HG03342 (cell line): ENCODE measurements around the gene MALSU1.
"Not testable (repeated sequence)": the region's sequence is repeated elsewhere in the genome, so short reads cannot be mapped to it uniquely, and the experiment has no call there.

Experiments used
- ATAC-seq: cut with Tn5 transposase; IDR thresholded peaks from one replicate; pipeline ENCODE4 v1.9.1; 2021; ENCODE audit warnings: mild to moderate bottlenecking, moderate library complexity; ENCODE audit not compliant: unreplicated experiment

Gene MALSU1

DNA sequence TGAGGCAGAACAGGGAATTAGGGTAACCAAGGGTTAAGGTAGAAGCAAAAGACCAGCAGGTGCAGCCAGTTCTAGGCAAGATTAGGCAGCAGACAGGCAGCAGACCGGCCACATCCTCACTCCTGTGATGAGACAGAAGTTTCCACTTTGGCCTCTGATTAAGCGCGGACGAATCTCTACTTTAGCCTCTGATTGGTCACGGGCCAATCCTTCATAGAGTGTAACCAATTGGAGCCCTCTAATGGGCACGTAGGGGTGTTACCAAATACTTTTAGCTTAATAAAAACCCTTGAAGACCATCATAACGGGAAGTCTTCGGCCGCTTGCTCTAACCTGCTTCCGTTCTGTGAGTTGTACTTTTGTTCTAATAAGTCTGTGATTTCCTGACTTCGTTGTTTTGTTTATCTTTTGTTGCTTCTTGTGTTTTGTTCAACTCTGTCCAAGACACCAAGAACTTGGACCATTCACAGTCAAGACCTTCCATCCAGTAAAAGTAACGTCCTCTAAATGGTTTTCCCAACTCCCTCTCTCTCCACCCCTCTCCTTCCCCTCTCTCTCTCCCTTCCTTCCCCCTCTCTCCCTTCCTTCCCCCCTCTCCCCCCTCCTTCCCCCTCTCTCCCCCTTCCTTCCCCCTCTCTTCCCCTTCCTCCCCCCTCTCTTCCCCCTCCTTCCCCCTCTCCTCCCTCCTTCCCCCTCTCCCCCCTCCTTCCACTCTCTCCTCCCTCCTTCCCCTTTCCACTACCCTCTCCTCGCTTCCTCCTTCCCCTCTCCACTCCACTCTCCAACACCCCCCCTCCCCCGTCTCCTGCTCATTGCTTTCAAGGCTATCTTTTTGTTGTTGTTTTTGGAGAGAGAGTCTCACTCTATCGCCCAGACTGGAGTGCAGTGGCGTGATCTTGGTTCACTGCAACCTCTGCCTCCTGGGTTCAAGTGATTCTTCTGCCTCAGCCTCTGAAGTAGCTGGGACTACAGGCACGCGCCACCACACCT, 13.2 kb upstream of the MALSU1 start:
- no peak for ATAC-seq

DNA sequence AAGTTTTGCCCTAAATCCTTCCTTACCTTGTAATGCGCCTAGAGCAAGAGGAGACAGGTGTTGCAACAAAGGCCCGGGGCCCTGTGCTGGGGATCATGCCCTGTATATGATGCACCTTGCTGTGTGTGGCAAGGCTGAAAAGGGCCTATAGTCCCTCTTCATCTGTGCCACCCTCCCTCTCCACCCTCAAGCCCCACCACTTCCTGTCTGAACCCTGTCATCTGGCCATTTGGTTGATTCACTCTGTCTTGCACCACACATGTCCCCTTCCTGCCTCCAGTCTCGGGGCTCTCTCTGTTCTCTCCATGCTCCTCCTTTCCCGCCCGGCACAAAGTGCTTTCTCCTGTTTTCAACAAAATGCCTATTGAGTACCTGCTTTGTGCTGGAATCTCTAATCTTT, 11.5 kb upstream of the MALSU1 start:
- ATAC-seq = no peak

DNA sequence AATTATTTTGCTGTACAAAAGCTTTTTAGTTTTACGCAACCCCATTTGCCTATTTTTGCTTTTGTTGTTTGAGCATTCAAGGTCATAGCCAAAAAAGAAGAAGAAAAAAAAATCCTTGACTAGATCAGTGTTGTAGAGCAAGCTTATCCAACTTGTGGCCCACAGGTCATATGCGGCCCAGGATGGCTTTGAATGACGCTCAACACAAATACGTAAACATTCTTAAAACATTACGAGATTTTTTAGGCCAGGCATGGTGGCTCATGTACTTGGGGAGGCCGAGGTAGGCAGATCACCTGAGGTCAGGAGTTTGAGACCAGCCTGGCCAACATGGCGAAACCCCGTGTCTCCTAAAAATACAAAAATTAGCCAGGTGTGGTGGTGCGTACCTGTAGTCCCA, 8.1 kb upstream of the MALSU1 start:
- no peak for ATAC-seq

DNA sequence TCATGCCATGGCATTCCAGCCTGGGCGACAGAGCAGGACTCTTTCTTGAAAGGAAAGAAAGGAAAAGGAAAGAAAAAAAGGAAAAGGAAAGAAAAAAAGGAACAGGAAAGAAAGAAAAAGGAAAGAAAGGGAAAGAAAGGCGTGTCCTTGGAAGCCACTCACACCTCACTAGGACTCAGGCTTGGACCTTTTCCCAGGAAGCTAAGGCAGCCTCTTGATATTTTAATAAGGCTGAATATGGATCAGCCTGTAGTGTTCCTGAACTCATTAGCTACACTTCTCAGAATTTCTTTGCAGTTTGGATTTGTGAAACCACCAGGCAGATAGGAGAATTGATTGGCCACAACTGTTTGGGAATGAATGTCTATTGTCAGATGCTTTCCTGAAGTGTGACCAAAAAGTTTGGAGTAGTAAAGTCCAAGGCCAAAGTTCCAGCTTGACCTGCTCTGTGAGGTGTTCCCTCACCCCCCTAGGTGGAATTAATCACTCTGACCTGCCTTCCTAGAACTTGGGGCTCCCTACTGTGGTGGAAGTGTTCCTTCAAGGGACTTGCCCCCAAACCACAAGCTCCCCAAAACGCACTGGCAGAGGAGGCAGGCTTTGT, 7.1 kb upstream of the MALSU1 start:
- no peak for ATAC-seq

DNA sequence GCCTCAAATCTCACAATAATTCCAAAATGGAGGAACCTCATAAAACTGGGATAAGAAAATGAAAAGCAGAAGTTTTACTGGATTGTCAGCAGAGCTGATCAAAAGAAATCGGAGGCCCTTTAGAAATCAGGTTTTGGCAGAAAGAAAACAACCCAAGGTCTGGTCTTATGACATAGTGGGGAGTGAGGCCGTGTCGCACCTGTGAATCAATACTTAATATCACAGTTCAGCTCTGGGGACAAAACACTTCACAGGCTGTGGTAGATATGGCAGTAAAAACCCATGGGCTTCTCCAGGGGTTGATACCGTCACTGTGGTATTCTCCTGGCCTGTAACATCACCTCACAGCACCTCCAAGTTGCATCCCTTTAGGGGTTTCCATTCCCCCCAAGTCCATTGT, 6.5 kb upstream of the MALSU1 start:
- no peak for ATAC-seq

DNA sequence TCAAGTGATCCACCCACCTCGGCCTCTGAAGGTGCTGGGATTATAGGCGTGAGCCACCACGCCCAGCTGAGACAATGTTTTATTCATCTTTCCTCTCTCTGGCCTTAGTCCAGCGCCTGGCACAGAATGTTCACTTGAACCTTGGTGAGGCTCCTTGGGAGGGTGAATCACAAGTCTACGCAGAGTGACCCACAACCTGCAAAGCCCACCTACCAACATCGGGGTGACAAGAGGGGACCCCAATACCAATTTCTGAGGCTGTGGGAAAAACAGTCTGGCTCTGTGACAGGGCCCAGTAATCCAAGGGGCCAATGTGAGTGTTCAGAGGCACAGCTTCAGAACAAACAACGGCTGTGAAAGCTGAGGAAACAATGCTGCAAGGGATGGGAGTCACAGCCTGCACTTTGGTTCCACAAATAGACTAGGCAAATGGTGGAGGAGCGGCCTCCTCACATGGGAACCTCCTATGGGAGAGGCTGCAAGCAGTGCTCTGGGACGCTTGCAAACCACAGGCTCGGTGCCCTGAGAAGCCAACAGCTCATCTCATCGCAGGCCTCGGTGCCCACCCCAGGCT, 5.6 kb upstream of the MALSU1 start:
- no peak for ATAC-seq

DNA sequence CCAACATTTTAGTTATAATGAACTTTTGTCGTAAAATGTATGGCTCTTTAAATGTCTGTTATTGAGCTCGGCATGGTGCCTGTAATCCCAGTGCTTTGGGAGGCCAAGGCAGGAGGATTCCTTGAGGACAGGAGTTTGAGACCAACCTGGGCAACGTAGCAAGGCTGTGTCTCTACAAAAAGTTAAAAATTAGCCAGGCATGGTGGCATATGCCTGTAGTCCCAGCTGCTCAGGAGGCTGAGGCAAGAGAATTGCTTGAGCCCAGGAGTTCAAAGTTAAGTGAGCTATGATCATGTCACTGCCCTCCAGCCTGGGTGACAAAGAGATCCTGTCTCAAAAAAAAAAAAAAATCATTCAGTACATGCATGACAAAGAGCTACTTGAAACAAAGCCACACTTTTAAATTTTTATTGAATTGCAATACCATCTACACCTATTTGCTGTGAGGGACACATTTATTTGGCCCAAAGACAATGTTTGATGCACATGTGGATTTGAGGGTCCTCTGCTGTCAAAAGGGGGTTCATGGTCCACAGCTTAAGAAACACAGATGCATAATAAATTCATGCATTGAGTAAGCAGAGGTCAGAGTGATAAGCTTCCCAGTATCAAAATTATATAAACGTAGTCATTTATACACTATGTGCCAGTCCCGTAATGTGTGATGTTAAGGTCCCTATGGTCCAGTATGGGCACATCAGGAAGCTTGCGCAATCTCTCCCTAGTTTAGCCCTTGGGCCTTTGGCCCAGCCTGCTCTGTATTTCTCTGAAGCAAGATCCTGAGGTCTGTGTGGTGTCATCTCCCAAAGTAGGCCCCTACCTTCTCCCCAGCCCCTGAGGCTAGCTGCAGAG, 4.4 kb upstream of the MALSU1 start:
- no peak for ATAC-seq

DNA sequence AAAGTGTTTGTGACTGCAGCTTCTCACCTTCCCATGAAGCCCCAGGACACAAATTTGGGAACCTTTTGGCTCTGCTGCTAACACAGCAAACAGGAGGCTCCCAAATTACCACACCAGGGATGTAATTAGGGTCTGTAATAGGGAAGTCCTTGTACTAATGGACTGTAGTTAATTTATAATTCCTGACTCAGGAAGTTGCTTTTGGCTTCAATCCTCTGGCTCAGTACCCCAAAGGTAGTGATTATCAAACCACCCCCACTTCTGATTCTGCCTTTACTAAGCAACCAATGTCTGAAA, 3.8 kb upstream of the MALSU1 start:
- ATAC-seq = no peak

DNA sequence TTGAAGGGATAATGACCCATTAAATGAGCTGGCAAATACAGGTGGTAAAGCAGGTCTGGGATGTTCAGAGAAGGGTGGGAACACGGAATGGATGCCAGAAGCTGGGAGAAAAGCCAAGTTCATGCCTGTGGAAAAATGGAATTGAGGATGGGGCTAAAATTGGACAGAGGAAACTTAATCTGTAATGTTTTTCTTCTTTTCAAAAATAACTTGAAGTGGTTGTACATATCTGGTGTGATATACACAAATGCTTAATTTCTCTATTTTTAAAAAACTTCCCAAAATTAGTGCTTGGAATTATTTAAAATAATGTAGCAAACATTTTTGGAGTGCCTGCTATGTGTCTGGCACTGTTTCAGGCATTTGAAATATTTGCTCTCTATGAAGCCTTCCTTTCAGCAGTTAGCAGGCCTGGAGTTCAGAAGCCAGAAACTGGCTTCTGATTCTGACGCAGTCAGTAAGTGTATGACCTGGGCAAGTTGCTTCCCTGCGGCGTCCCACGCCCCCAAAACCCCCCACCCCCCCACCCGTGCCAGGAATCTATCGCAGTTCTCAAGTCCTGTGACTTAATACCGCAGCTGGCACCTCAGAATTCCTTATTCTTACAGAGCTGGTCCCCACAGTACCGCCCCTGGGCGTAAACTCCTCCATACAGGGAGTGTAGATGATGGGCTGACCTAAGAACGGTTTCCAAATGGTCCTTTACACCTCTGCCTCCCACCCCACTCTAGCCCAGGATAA, 828 bp upstream of the MALSU1 start:
- peak; percentile 5 for ATAC-seq

DNA sequence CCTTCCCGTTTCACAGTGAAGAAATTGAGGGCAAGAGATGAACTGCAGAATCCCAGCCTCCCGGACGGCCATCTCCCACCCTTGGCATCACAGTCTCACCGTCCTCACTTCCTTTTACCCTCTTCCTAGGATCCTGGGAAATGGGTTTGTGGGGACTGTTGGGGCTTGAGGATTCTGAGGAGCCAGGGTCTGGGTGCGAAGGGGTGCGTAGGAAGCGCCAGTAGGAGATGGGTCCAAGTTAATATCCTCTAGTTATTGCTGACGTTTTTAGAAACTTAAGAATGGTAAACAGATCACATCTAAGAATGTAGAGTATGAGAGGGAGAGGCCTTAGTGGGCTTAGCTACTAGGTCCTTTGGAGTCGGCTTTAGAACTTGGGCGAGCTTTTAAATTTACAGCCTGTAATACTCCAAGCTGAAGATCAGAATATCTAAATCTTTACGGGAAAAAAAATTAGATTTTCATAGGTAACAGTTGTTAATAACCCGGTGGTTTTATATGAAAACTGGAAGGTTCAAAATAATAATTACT, 696 bp downstream of the MALSU1 start:
- ATAC-seq = peak; percentile 1

DNA sequence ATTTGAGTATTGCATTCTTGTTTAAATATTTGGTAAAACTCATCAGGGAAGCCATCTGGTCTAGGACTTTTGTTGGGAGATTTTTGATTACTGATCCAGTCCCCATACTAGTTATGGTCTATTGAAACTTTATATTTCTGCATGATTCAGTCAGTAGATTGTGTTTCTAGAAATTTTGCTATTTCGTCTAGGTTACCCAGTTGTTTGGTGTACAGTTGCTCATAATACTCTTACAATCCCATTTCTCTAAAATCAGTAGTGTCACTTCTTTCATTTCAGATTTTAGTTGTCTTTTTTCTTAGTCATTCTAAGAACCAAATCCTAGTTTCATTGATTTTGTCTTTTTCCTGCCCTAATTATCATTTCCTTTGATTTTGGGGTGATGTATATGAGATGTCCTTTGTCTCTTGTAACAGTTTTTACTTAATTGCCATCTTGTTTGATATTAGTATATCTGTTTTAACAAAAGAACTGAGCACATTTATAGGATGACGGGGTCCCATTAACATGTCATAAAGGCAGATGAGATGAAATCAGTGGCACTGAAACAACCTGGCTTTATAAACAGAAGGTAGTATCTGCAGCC, 7.9 kb downstream of the MALSU1 start:
- no peak for ATAC-seq

DNA sequence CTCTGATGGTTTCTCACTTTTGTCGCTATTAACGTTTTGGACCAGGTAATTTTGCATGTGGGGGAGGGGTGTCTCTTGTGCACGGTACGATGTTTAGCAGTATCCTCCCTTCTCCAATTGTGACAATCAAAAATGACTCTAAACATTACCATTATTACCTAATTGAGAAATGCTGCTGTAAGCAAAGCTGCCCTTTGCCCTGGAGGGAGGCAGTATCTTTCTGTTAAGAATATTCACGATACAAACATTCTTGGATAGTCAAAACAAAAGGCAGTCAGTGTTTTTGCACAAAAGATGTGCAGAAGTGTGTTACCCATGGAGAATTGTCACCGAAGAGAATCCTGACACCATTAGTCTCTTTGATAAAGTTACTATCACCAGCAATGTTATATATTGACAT, 9.6 kb downstream of the MALSU1 start:
- ATAC-seq = no peak

DNA sequence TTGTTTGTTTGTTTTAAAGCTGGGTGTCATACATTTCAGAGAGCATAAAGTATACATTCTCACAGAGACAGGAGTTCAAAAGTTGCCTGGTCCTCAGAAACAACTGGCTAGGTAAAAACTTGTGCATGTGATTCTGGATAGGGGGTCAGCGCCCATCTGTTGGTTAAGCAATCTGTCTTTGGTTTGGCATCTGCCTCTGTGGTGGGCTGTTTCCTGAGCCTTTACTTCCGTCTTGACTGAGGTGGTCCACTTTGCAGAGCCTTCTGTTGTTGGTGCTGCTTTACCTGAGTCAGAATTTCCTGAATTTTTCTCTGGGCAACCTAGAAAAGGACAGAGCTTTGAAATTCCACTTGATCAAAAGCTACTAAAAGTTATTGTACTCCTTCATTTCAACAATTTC, 13.0 kb downstream of the MALSU1 start:
- not testable (repeated sequence) for ATAC-seq

DNA sequence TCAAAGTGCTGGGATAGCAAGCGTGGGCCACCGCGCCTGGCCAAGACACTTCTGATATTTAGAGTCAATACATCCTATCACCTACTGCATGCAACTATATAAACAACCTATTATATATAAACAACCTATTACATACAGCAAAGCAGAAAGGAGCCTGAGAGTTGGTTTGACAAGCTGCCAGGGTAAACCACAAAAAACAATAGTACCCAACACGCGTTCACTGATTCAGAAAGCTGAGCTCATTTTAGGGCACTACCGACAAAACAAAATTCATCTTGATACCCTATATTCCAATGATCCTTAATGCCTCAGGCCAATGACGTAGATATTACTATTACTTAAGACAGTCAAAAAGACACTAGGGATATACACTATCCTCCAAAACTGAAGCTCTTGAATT, 16.2 kb downstream of the MALSU1 start:
- no peak for ATAC-seq

DNA sequence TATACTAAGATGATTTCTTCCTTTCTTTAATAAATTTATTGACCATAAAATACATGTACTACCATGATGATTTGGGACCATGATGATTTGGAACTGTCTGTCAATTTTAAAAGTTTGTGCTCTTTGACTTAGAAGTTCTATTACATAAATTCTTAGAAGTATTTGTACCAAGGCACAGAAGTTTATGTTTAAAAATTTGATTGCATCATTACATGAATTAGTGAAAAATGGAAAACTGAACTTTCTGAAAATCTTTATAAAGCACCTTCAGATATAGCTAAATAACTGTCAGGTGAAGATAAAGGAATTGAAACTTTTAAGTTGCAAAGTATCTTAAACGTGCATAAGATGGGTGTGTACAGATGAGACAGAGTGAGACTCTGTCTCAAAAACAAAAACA, 32.0 kb downstream of the MALSU1 start:
- ATAC-seq = no peak

DNA sequence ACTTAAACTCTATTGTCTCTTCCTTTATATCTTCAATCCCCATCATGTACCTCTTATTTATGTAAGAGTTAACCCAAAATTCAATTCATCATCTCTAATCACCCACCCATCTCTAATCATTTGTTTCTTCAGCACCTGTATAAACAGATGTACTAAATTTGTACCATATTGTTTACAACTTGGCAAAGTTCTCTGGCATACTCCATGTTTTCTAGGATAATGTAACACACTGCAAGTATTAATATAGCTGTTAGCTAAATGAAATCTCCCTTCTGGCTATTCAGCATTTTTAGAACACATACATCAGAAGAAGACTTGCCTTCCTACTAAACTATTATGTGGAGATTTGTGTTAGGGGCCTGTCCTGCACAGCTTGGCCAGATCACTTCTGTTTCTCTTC, 33.1 kb downstream of the MALSU1 start:
- ATAC-seq = no peak

DNA sequence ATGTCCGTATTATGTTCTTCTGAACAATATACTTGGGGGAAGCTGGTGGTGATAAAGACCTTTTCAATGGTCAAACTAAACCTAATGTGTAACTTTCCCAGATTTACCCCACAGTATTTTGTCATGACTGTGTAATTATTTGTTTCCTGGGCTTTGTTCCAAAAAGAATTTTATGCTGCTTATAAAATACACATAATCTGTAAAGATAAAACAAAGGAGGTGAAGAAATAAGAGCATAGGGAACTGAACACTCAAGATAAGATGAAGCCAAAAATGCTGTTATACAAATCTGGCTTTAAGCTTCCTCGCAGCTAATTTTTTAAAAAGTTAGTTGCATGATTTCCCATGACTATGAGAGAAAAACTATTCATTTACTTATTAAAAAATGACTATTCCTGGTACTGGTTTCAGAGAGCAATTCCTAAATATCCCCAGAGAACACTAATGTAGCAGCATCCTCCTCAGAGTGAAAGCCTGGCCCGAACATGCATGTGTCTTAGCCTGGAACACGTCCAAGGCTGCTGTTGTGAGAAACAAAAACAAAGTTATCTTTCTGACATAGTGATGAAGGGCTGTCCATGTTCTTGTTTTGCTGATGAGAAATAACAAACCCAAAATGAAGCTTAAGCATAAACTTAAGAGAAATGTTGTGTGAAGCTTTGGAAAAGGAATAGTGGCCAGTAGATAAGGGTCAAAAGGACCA, 33.9 kb downstream of the MALSU1 start:
- no peak for ATAC-seq

DNA sequence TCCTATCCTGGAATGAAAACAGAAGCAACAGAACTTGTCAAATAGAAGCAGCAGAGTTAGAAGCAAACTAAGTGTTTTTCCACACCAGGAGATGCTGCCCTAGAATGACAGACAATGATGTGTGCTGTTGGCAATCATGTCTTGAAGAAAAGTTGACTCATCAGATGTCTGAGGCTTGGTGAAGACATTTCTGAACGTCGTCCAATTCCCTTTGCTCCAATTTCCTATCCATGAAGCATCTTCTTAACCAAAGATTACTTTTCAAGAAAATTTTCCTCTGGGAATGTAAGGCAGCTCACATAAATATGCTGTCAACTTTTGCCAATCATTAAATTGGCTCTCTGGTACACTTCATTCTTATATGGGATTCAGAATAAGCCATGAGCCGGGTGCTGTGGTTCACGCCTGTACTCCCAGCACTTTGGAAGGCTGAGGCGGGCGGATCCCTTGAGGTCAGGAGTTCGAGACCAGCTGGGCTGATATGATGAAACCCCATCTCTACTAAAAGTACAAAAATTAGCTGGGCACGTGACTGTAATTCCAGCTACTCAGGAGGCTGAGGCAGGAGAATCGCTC, 34.6 kb downstream of the MALSU1 start:
- ATAC-seq = no peak

DNA sequence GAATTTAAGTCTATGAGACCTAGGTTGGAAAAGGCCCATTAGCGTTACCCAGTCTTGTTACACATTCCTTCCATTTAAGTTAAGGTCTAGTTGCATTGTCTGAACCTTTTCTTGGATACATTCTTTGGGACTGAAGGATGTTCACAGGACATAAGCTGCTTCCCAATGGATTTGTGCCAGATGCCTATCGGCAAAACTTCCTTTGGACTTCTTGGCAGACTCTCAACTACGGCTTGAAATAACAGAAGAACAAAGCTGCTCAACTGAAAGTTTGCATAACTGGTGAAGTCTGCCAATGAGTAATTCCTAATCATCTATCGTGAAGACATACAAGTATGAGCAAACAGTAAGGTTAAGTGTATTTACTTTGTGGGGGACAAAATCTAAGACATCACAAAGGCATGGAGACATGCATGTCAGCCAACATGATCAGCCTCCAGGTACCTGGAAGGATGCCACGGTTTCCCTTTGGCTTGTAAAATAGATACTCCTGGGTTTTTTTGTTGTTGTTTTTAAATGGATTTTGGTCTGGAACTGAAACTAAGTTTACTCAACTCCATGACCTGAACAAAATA, 35.4 kb downstream of the MALSU1 start:
- no peak for ATAC-seq
